Endothelial cell of umbilical vein (primary cell): ENCODE results near the gene CLIP4. TPM values are rescaled to one million over a fixed set of nuclear protein-coding genes. Genes with fewer than 3 reads are reported as not detected.

Experiments
- BruUV-seq: library from RNA; stranded (reverse); fragments of 400-500 nt; replicated peaks from 2 replicates; lab custom pipeline; 2021; lab: Mats Ljungman, UMichigan
- CTCF ChIA-PET: fragments of 300-600, 350-600 bp; sonication (Branson Sonifier 250); formaldehyde crosslinking; loops from one replicate; lab custom pipeline; 2021; ENCODE audit warnings: antibody characterized with exemption, inconsistent platforms; lab: Charles Lee
- POLR2A ChIA-PET: fragments of 300-600, 350-600 bp; sonication (Branson Sonifier 250); formaldehyde crosslinking; loops from one replicate; lab custom pipeline; 2021; ENCODE audit warnings: antibody characterized with exemption, inconsistent platforms; lab: Charles Lee
- DNase-seq: peaks from one replicate; pipeline ENCODE4 v3.0.0-alpha.2; 2011; ENCODE audit warnings: low read depth, low spot score
- FAIRE-seq: peaks from 2 replicates; lab custom pipeline; 2011; peaks lifted over from hg19 to GRCh38; lab: Jason Lieb, UNC
- H2AFZ ChIP-seq: 2 replicates; pipeline ENCODE4 v1.6.0; 2012; ENCODE audit warnings: low read depth, low read length, control low read depth, inconsistent platforms
- H3K27ac ChIP-seq: 2 replicates; pipeline ENCODE4 v1.5.1; 2011; ENCODE audit warnings: low read depth, mild to moderate bottlenecking, control low read depth, low read length, moderate library complexity; ENCODE audit not compliant: insufficient read depth
- H3K27me3 ChIP-seq, 2 experiments: 2 replicates each; pipeline versions ENCODE4 v1.6.0 to v1.6.1; 2011; ENCODE audit warnings: low read length in 2 of 2, mixed read lengths in 1 of 2; ENCODE audit not compliant: control insufficient read depth in 2 of 2, insufficient read depth in 2 of 2
- H3K36me3 ChIP-seq, 2 experiments: 2 replicates in 1 of 2; 3 replicates in 1 of 2; pipeline ENCODE4 v1.5.1; 2011; ENCODE audit warnings: low read length in 2 of 2, mild to moderate bottlenecking in 1 of 2, moderate library complexity in 1 of 2; ENCODE audit not compliant: control insufficient read depth in 2 of 2, insufficient read depth in 2 of 2; ENCODE audit errors: extremely low read depth in 1 of 2
- H3K4me1 ChIP-seq: 3 replicates; pipeline ENCODE4 v1.5.1; 2011; ENCODE audit warnings: mild to moderate bottlenecking, low read length; ENCODE audit not compliant: control insufficient read depth, insufficient read depth; ENCODE audit errors: extremely low read depth
- H3K4me2 ChIP-seq: 2 replicates; pipeline ENCODE4 v1.6.1; 2011; ENCODE audit warnings: low read length, control low read depth, mixed read lengths; ENCODE audit not compliant: insufficient read depth
- H3K4me3 ChIP-seq, 3 experiments: fragments of 200-600 bp in 1 of 3; sonication (generic), shearing (Covaris generic) in 1 of 3; replicated peaks in 1 of 3; 2 replicates each; pipeline ENCODE4 v1.5.1; 2011 to 2016; ENCODE audit warnings: control low read depth in 3 of 3, low read length in 3 of 3, mild to moderate bottlenecking in 2 of 3, inconsistent platforms in 1 of 3, low read depth in 1 of 3, moderate library complexity in 1 of 3; ENCODE audit not compliant: insufficient read depth in 1 of 3
- H3K79me2 ChIP-seq: 2 replicates; pipeline ENCODE4 v1.6.0; 2012; ENCODE audit warnings: low read length, inconsistent platforms; ENCODE audit not compliant: control insufficient read depth, insufficient read depth
- H3K9ac ChIP-seq: replicated peaks from 2 replicates; pipeline ENCODE3; 2011; ENCODE audit warnings: low read length, control low read depth; ENCODE audit not compliant: insufficient read depth; ENCODE audit errors: extremely low read depth
- H3K9me1 ChIP-seq: replicated peaks from 3 replicates; pipeline ENCODE4 v1.6.0; 2011; ENCODE audit warnings: mild to moderate bottlenecking, low read length; ENCODE audit not compliant: control insufficient read depth, insufficient read depth; ENCODE audit errors: extremely low read depth
- H3K9me3 ChIP-seq: replicated peaks from 2 replicates; pipeline ENCODE4 v1.5.1; 2012; ENCODE audit warnings: low read length, inconsistent platforms; ENCODE audit not compliant: control insufficient read depth, insufficient read depth
- H4K20me1 ChIP-seq: replicated peaks from 2 replicates; pipeline ENCODE3; 2011; ENCODE audit warnings: mild to moderate bottlenecking, low read length; ENCODE audit not compliant: control insufficient read depth, insufficient read depth; ENCODE audit errors: extremely low read depth
- EZH2 ChIP-seq: IDR thresholded peaks from 2 replicates; pipeline ENCODE4 v1.6.1; 2012; ENCODE audit warnings: borderline replicate concordance, low read depth, mild to moderate bottlenecking, moderate library complexity, low read length, inconsistent platforms; ENCODE audit not compliant: severe bottlenecking
- FOS ChIP-seq: IDR thresholded peaks from 2 replicates; pipeline ENCODE4 v1.6.1; 2011; ENCODE audit warnings: mild to moderate bottlenecking, low read length, moderate library complexity, borderline replicate concordance; ENCODE audit not compliant: insufficient read depth
- GATA2 ChIP-seq: IDR thresholded peaks from 2 replicates; pipeline ENCODE4 v1.7.0; 2011; ENCODE audit warnings: low read depth, mild to moderate bottlenecking, moderate library complexity, mixed read lengths, low read length; ENCODE audit not compliant: insufficient read length, insufficient read depth
- JUN ChIP-seq: IDR thresholded peaks from 2 replicates; pipeline ENCODE4 v1.6.1; 2011; ENCODE audit warnings: borderline replicate concordance, low read depth; ENCODE audit not compliant: insufficient read length, insufficient read depth
- MYC ChIP-seq: IDR thresholded peaks from one replicate; pipeline ENCODE4 v1.6.1; 2011; ENCODE audit warnings: mild to moderate bottlenecking, low read depth, low read length
- POLR2A ChIP-seq: IDR thresholded peaks from 2 replicates; pipeline ENCODE4 v1.6.1; 2012; ENCODE audit warnings: low read depth, mild to moderate bottlenecking, control low read depth, low read length
- POLR2AphosphoS5 ChIP-seq: IDR thresholded peaks from 2 replicates; pipeline ENCODE4 v1.6.1; 2012; ENCODE audit warnings: low read depth, mild to moderate bottlenecking, control low read depth, low read length, moderate library complexity; ENCODE audit not compliant: insufficient read depth
- dilution Hi-C: fragments of 300-500 bp; cut with MboI; formaldehyde crosslinking; loops from one replicate; pipeline ENCODE4 v1.15.0; 2019; ENCODE audit warnings: low sequenced_read_pairs; ENCODE audit not compliant: extremely low pct_ligation_motif_present
- intact Hi-C: fragments of 100-400 bp; cut with micrococcal nuclease; formaldehyde crosslinking; loops from one replicate; pipeline ENCODE4 v1.10.0; 2022
- polyA plus RNA-seq, 4 experiments: library from polyadenylated mRNA; depleted of rRNA in 3 of 4; stranded (reverse) in 3 of 4; unstranded in 1 of 4; fragments of >200 nt; gene quantifications; 2 replicates each; pipeline versions ENCODE4 v1.2.1 to v1.2.3, GENCODE V29; 2011 to 2012; ENCODE audit warnings: missing spikeins in 1 of 4
- total RNA-seq: library from RNA; stranded (reverse); gene quantifications from 2 replicates; pipeline ENCODE4 v1.2.3, GENCODE V29; 2021
- TF ChIP-seq, protein P1 (sequence below), 2 donors: IDR thresholded peaks; 1 replicate in 1 of 2; 2 replicates in 1 of 2; pipeline ENCODE4 v1.5.1; 2011; ENCODE audit warnings: low read length in 2 of 2, mild to moderate bottlenecking in 2 of 2, moderate library complexity in 2 of 2, control low read depth in 1 of 2, inconsistent platforms in 1 of 2, low read depth in 1 of 2; ENCODE audit not compliant: insufficient read depth in 1 of 2; ENCODE audit errors: extremely low read depth in 1 of 2
- TF ChIP-seq, protein P2 (sequence below): IDR thresholded peaks from 2 replicates; pipeline ENCODE4 v1.6.1; 2011; ENCODE audit not compliant: insufficient read depth, insufficient read length

Gene CLIP4
- total and polyA plus RNA-seq, 2 donors (not counting 3 experiments of a cell fraction or from before 2014, with no cell fraction given), result 9.2 to 24.0 TPM

DNA sequence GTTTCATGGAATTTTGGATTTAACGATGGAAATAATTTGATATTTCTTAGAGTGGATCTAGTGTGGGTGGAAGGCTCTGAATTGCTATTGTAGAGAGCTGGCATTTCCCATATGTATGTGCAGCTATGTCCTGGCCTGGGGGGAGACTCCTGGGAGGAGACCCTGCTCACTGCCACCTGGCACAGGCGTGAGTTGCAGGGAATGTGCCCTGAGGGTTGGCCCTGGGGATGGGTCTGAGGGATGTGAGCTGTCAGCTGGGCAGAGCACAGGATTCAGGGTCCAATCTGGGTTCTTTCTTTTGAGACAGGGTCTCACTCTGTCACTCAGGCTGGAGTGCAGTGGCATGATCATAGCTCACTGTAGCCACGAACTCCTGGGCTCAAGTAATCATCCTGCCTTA lies 120.2 kb downstream of the CLIP4 start:
- Histone ChIP-seq H3K9ac (no peak overlapping the region), H3K4me1 (no peaks in the 10 kb centered on the region), H3K79me2 (no peaks in the 10 kb centered on the region), H2AFZ (no peak overlapping the region), H3K4me2 (no peak overlapping the region), H3K9me1 (no peaks in the 10 kb centered on the region), H3K27me3 (peaks cover 0 to 2% of the 10 kb centered on the region in 2 experiments), H3K36me3 (no peaks in the 10 kb centered on the region), H3K27ac (no peak overlapping the region), H3K4me3 (no peak overlapping the region), H4K20me1 (no peaks in the 10 kb centered on the region), H3K9me3 (no peaks in the 10 kb centered on the region)
- dilution Hi-C loops, result no loop called here
- FAIRE-seq (no peak), DNase-seq (no peak)
- TF ChIP-seq FOS, result no peak
- intact Hi-C loops, result no loop called here
- ChIA-PET CTCF (no interaction called here), POLR2A (no interaction called here)
- BruUV-seq, result no TSS peak

DNA sequence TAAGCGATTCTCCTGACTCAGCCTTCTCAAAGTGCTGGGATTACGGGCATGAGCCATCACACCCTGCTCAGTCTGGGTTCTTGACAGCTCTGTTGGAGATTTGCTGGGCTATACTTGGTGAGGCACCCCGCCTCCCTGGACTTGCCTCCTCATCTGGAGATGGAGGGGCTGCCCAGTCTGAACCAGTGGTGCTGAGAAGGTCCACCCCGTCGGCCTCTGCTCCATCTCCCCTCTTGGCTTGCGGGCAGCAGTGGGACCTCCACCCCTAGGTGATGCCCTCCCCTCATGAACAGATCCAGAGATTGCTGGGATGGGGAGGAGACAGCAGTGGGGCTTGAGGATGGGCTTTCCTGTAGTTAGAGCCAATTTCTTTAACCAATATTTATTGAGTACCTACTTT lies 120.9 kb downstream of the CLIP4 start:
- no peak for DNase-seq
- TF ChIP-seq EZH2 (no peak), JUN (no peak), POLR2A (no peak), MYC (no peak), FOS (no peak), POLR2AphosphoS5 (no peak), GATA2 (no peak)
- TF ChIP-seq, protein P1, sequence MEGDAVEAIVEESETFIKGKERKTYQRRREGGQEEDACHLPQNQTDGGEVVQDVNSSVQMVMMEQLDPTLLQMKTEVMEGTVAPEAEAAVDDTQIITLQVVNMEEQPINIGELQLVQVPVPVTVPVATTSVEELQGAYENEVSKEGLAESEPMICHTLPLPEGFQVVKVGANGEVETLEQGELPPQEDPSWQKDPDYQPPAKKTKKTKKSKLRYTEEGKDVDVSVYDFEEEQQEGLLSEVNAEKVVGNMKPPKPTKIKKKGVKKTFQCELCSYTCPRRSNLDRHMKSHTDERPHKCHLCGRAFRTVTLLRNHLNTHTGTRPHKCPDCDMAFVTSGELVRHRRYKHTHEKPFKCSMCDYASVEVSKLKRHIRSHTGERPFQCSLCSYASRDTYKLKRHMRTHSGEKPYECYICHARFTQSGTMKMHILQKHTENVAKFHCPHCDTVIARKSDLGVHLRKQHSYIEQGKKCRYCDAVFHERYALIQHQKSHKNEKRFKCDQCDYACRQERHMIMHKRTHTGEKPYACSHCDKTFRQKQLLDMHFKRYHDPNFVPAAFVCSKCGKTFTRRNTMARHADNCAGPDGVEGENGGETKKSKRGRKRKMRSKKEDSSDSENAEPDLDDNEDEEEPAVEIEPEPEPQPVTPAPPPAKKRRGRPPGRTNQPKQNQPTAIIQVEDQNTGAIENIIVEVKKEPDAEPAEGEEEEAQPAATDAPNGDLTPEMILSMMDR (IDR thresholded peaks at IDR 0.05; ENCODE audit: extremely low read depth in 1 of 2, insufficient read depth in 1 of 2, low read depth in 1 of 2, low read length in 2 of 2), result no peak
- TF ChIP-seq, protein P2, sequence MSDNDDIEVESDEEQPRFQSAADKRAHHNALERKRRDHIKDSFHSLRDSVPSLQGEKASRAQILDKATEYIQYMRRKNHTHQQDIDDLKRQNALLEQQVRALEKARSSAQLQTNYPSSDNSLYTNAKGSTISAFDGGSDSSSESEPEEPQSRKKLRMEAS, result no peak
- Histone ChIP-seq H3K9ac (no peak overlapping the region), H4K20me1 (no peaks in the 10 kb centered on the region), H3K27ac (no peak overlapping the region), H3K4me2 (no peak overlapping the region), H3K4me1 (no peaks in the 10 kb centered on the region), H3K79me2 (no peaks in the 10 kb centered on the region), H3K9me1 (no peaks in the 10 kb centered on the region), H3K27me3 (peaks cover 0 to 2% of the 10 kb centered on the region in 2 experiments), H2AFZ (no peak overlapping the region), H3K36me3 (no peaks in the 10 kb centered on the region), H3K9me3 (no peaks in the 10 kb centered on the region), H3K4me3 (no peak overlapping the region)
- ChIA-PET CTCF (no interaction called here), POLR2A (no interaction called here)
- no peak for FAIRE-seq
- intact Hi-C loops (no loop called here), dilution Hi-C loops (no loop called here)
- BruUV-seq, result no TSS peak
